Upper lobe of right lung (tissue), 1 donor: ENCODE results near the gene RAB26. TPM values are rescaled to one million over a fixed set of nuclear protein-coding genes. Genes with fewer than 3 reads are reported as not detected.
"Not testable (repeated sequence)": the region's sequence is repeated elsewhere in the genome, so short reads cannot be mapped to it uniquely, and the experiment has no call there.

ENCODE experiments used
- ATAC-seq: fragments of 200-7000 bp; cut with Tn5 transposase; one replicate; pipeline ENCODE4 v1.9.1; 2020; ENCODE audit warnings: mild to moderate bottlenecking, moderate library complexity
- DNase-seq: peaks from one replicate; pipeline ENCODE4 v3.0.0-alpha.2; 2020
- H3K27ac ChIP-seq: fragments of 200-600 bp; one replicate; pipeline ENCODE4 v1.8.0; 2022
- H3K27me3 ChIP-seq: fragments of 200-600 bp; one replicate; pipeline ENCODE4 v1.8.0; 2022; ENCODE audit warnings: mild to moderate bottlenecking
- H3K36me3 ChIP-seq: fragments of 200-600 bp; one replicate; pipeline ENCODE4 v1.8.0; 2022
- H3K4me1 ChIP-seq: fragments of 200-600 bp; one replicate; pipeline ENCODE4 v1.8.0; 2022
- H3K4me3 ChIP-seq: fragments of 200-600 bp; one replicate; pipeline ENCODE4 v1.8.0; 2022; ENCODE audit warnings: mild to moderate bottlenecking
- H3K9me3 ChIP-seq: fragments of 200-600 bp; one replicate; pipeline ENCODE4 v1.8.0; 2022
- CTCF ChIP-seq: fragments of 200-600 bp; IDR thresholded peaks from one replicate; pipeline ENCODE4 v1.8.0; 2022; ENCODE audit warnings: antibody characterized with exemption
- intact Hi-C: fragments of 100-400 bp; cut with DNase I; formaldehyde crosslinking; loops from one replicate; pipeline ENCODE4 v1.11.0; 2022
- total RNA-seq: library from RNA; stranded (reverse); fragmentation: NEBNext Ultra II Directional; extraction: Animal tissue kit (Norgen Biotek cat#: 25700); gene quantifications from one replicate; pipeline ENCODE4 v1.2.1, GENCODE V29; 2021
- donor health status: DM: no; HTN: yes; CAD: no; lungs with severe emphysema.

RAB26 gene
- total RNA-seq, 1 donor from 2014 or later, result 0.67 TPM

GRCh38 chr16:2121325-2121724 is 27.1 kb upstream of the RAB26 start:
- H3K9me3 ChIP-seq, DNase-seq, intact Hi-C loops, ATAC-seq, H3K36me3 ChIP-seq, H3K27ac ChIP-seq, H3K4me3 ChIP-seq, H3K27me3 ChIP-seq: not testable (repeated sequence)
- peaks cover 19% of the 10 kb centered on the region for H3K4me1 ChIP-seq
- TF ChIP-seq CTCF, result peak; percentile 14

GRCh38 chr16:2121853-2122252 is 26.6 kb upstream of the RAB26 start:
- H3K27ac ChIP-seq, result no peak overlapping the region
- no peak overlapping the region for H3K4me3 ChIP-seq
- DNase-seq, result no peak

GRCh38 chr16:2122429-2122828 is 26.0 kb upstream of the RAB26 start:
- intact Hi-C loops, result no loop called here
- TF ChIP-seq CTCF, result no peak
- DNase-seq (no peak), ATAC-seq (no peak)
- Histone ChIP-seq H3K4me1 (peaks cover 30% of the 10 kb centered on the region), H3K36me3 (no peaks in the 10 kb centered on the region), H3K4me3 (no peak overlapping the region), H3K27me3 (no peaks in the 10 kb centered on the region), H3K27ac (no peak overlapping the region), H3K9me3 (no peaks in the 10 kb centered on the region)

More at GRCh38 chr16:2121853-2122252, 26.6 kb upstream of the RAB26 start:
- no peaks in the 10 kb centered on the region for H3K9me3 ChIP-seq
- intact Hi-C loops, result no loop called here
- H3K36me3 ChIP-seq, result no peaks in the 10 kb centered on the region
- no peak for ATAC-seq
- H3K4me1 ChIP-seq, result peaks cover 25% of the 10 kb centered on the region
- TF ChIP-seq CTCF, result no peak
- no peaks in the 10 kb centered on the region for H3K27me3 ChIP-seq

DNA sequence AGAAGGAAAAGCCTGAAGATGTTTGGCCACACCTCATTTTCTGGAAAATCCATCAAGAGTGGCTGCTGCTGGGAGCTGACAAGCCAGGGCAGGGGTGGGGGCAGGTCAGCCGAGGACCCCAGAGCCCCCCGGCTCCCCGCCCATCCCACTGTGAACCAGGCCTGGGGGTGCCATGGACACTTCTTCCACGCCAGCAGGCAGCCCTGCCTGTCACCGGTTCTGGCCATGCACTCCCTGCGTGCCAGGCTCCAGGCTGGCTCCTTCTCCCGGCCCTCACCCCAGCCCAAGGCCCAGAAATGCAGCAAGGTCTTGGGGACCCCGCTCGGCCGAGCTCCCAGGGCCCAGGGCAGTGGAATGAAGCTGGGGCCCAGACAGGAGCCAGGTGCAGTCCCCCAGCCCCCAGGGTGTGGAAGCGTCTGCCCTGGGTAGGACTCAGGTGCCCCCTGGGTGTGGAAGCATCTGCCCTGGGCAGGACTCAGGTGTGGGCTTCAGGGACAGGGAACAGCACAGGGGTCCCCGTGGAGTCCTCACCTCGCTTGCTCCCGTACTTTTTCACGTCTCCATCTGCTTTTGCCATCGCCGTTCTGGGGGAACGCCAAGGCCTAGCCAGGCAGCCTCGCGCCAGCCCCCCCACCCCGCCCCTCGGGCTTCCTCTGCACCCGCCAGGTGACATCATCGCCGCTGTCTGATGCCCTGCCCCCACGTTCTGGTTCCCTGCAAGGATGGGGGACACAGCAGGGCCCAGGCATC is 25.3 kb upstream of the RAB26 start:
- H3K4me3 ChIP-seq, ATAC-seq, DNase-seq: not testable (repeated sequence)

DNA sequence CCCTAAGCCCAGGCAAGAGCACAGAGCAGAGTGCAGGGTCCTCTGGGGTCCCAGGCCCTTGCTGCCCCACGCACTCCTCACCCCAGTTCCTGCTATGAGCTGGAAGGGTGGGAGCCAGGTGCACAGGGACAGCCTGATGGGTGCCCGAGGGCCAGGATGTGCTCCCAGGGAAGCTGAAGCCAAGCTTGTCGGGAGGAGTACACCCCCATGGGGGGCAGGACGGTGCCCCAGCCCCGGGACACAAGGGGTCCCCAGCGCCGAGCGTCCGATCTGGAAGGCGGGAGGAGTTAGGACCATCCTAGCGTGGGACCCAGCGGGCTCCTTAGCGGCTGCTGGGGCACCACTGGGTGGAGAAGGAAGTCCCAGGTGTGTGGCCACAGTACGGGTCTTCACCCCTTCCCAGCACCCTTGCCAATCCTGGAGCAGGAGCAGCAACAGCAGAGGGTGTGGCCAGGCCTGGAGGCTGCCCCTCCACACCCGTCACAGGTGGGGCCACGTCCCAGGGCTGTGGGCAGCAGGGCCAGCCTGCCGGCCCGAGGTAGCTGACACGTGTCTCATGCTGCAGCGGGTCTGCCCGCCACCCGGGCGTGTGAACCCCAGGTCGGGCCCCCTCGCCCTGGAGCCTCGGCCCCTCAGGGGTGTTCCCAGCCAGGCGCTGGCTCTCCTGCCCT is 24.6 kb upstream of the RAB26 start:
- H3K9me3 ChIP-seq, H3K4me3 ChIP-seq, H3K36me3 ChIP-seq, H3K27me3 ChIP-seq, intact Hi-C loops, DNase-seq: not testable (repeated sequence)
- Histone ChIP-seq H3K4me1 (peaks cover 35% of the 10 kb centered on the region), H3K27ac (peak overlapping the region; percentile 81)
- peak; percentile 0 for ATAC-seq

More for the DNA sequence above, 25.3 kb upstream of the RAB26 start:
- peaks cover 30% of the 10 kb centered on the region for H3K4me1 ChIP-seq
- intact Hi-C loops, H3K27me3 ChIP-seq, H3K9me3 ChIP-seq, H3K27ac ChIP-seq, H3K36me3 ChIP-seq: not testable (repeated sequence)

- DNase-seq, H3K36me3 ChIP-seq, intact Hi-C loops, H3K27me3 ChIP-seq, H3K9me3 ChIP-seq: not testable (repeated sequence)
- peak overlapping the region; percentile 81 for H3K27ac ChIP-seq
- H3K4me3 ChIP-seq, result peak overlapping the region; percentile 11
- H3K4me1 ChIP-seq, result peaks cover 35% of the 10 kb centered on the region
- peak; percentile 1 for ATAC-seq
Observed at GRCh38 chr16:2124377-2124693, 24.1 kb upstream of the RAB26 start.

DNA sequence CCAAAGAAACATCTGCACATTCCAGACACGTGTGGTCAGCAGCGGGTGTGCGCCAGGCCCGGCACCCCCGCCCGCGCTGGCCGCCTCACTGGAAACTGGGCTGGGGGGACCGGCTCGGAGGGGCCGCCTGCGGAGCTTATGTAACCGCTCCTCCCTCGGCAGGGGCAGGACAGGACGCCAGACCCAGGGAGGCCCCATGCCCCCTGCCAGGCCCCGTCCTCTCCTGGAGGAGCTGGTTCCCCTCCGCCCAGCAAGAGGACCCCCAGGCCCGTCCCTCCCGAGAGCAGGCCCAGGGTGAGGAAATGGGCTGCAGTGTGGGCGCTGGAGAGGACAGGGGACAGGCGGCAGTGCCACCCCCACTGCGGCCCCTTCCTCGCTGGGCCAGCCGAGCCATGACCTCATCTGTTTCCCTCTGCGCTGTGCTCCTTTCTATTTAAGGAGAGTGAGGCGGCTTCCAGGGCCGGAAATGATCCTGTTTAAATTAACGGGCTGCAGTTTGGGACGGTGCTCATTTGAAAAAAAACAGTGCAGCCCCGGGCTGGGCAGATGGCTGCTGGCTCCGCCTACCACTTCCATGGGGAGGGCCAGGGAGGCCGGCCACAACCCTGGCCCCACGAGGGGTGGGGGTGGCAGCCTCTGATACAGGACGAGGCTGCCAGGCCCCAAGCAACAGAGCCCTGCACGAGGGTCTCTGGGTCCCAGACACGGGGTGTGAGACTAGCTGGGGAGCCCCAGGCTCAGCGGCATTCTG is 23.6 kb upstream of the RAB26 start:
- intact Hi-C loops, H3K27me3 ChIP-seq, H3K36me3 ChIP-seq, H3K9me3 ChIP-seq, DNase-seq: not testable (repeated sequence)
- peak overlapping the region; percentile 11 for H3K4me3 ChIP-seq
- peak; percentile 45 for ATAC-seq
- peaks cover 35% of the 10 kb centered on the region for H3K4me1 ChIP-seq
- H3K27ac ChIP-seq, result peak overlapping the region; percentile 81

DNA sequence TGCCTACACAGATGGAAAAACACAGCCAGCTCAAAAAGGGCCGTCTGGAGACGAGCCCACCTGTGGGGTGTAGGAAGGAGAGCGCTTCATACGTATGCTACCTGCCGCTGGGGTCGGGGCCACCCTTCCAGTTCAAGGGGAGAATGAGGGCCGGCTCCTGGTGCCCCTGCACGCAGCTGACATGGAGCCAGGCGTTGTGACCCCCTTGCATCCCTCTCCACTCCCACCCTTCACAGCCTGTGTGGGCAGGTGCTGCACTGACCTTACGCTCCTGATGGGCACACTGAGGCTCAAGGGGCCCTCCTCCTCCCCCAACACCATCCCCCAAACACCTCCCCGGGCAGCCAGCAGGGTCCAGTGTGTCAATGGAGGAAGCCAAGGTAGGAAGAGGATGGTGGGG is 22.8 kb upstream of the RAB26 start:
- H3K27me3 ChIP-seq, intact Hi-C loops, H3K36me3 ChIP-seq, ATAC-seq, DNase-seq, H3K9me3 ChIP-seq: not testable (repeated sequence)
- H3K4me1 ChIP-seq, result peaks cover 35% of the 10 kb centered on the region
- H3K27ac ChIP-seq, result peak overlapping the region; percentile 81
- peak overlapping the region; percentile 11 for H3K4me3 ChIP-seq

GRCh38 chr16:2126161-2126743 is 22.2 kb upstream of the RAB26 start:
- H3K9me3 ChIP-seq, H3K36me3 ChIP-seq, ATAC-seq, H3K27me3 ChIP-seq, DNase-seq, intact Hi-C loops, H3K4me3 ChIP-seq: not testable (repeated sequence)
- peak overlapping the region; percentile 47 for H3K27ac ChIP-seq
- peaks cover 35% of the 10 kb centered on the region for H3K4me1 ChIP-seq

GRCh38 chr16:2126928-2127556 is 21.4 kb upstream of the RAB26 start:
- H3K36me3 ChIP-seq, H3K27me3 ChIP-seq, H3K9me3 ChIP-seq, H3K4me3 ChIP-seq, intact Hi-C loops, DNase-seq: not testable (repeated sequence)
- ATAC-seq, result peak; percentile 2
- peaks cover 35% of the 10 kb centered on the region for H3K4me1 ChIP-seq
- peak overlapping the region; percentile 47 for H3K27ac ChIP-seq
